HepG2 (cell line): ENCODE data around the gene ZBTB46. TPM values are rescaled to one million over a fixed set of nuclear protein-coding genes. Genes with fewer than 3 reads are reported as not detected.

ENCODE experiments used
- HMG20A ChIP-seq: IDR thresholded peaks from 2 replicates; pipeline ENCODE4 v1.6.1; 2016; ENCODE audit warnings: borderline replicate concordance
- ZBTB26 ChIP-seq: IDR thresholded peaks from 2 replicates; pipeline ENCODE4 v1.6.1; 2016; ENCODE audit warnings: missing compliant biosample characterization, missing genetic modification reagents, borderline replicate concordance
- ZNF230 ChIP-seq: sonication (generic); formaldehyde crosslinking; IDR thresholded peaks from 2 replicates; pipeline ENCODE4 v1.4.0; 2020; ENCODE audit warnings: mild to moderate bottlenecking, missing genetic modification reagents
- ZNF574 ChIP-seq: sonication (generic); formaldehyde crosslinking; IDR thresholded peaks from 2 replicates; pipeline ENCODE4 v1.4.0; 2020; ENCODE audit warnings: missing genetic modification reagents
- ZNF614 ChIP-seq: IDR thresholded peaks from 2 replicates; pipeline ENCODE4 v1.6.1; 2018; ENCODE audit warnings: missing biosample characterization, missing genetic modification reagents, inconsistent platforms, borderline replicate concordance
- ZNF646 ChIP-seq: sonication (generic); formaldehyde crosslinking; IDR thresholded peaks from 2 replicates; pipeline ENCODE4 v1.9.0; 2021; ENCODE audit warnings: mild to moderate bottlenecking, missing genetic modification reagents
- polyA plus RNA-seq, 8 experiments: library from polyadenylated mRNA; depleted of rRNA in 3 of 8; stranded (reverse) in 7 of 8; unstranded in 1 of 8; fragments of >200 nt; fragmentation: Illumina TruSeq in 4 of 8; extraction: Trizol in 4 of 8; gene quantifications; 2 replicates each; pipeline versions ENCODE4 v1.2.1 to v1.2.3, GENCODE V29; 2011 to 2016; ENCODE audit warnings: low read depth in 4 of 8, missing spikeins in 1 of 8, mixed read lengths in 1 of 8; ENCODE audit not compliant: insufficient read depth in 1 of 8
- total RNA-seq, 5 experiments: library from RNA; depleted of rRNA; stranded (reverse); fragments of >200 nt; fragmentation: Illumina TruSeq; extraction: Trizol; gene quantifications; 2 replicates each; pipeline ENCODE4 v1.2.3, GENCODE V29; 2016; ENCODE audit warnings: low read depth in 1 of 5
- TF ChIP-seq, protein P1 (sequence below), 2 experiments: fragments of 450-650 bp in 1 of 2; sonication (generic) in 1 of 2; formaldehyde crosslinking; IDR thresholded peaks; 2 replicates each; pipeline versions ENCODE4 v1.5.0 to v1.8.0; 2020 to 2022; ENCODE audit warnings: mild to moderate bottlenecking in 1 of 2, missing genetic modification reagents in 1 of 2
- TF ChIP-seq, protein P2 (sequence below): sonication (generic); formaldehyde crosslinking; IDR thresholded peaks from 2 replicates; pipeline ENCODE4 v1.5.0; 2020; ENCODE audit warnings: mild to moderate bottlenecking, missing genetic modification reagents, borderline replicate concordance

ZBTB46 gene
- total and polyA plus RNA-seq, 2 of the 13 experiments (the other 11 are each of a cell fraction or from before 2014, with no cell fraction given), result 1.6 to 13.5 TPM

DNA sequence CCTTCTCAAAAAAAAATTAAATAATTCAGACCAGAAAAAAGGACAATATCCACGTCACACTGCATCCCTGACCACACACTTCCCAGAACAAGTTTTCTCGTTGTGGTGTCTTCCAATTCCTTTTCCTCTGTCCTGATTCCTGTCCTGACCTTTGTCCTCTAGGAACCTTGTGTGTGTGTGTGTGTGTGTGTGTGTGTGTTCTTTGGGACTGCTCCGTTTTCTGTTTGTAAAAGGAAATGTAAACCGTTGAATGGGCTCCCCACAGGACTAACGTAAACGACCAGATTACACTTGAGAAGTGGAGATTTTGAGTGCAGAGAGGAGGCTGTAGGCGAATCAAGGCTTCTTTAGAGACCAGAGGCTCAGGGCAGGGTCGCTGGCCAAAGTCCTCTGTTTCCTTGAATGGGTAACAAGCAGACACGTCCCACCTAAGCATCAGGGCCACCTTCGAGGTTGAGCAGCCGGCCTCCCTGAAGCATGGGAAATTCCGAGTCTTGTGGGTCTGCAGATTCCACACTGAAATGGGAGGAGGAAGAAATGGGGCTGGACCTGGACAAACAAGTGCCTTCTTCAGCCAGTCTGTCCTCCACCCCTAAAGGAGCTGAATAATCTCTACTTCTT lies 7.3 kb downstream of the ZBTB46 start (continued):
- TF ChIP-seq ZNF646 (peak; percentile 96), ZNF230 (CRISPR knock-in tag) (no peak), ZBTB26 (CRISPR knock-in tag) (no peak), ZNF574 (CRISPR knock-in tag) (no peak), HMG20A (CRISPR knock-in tag) (no peak), ZNF614 (no peak)
- TF ChIP-seq, protein P1, sequence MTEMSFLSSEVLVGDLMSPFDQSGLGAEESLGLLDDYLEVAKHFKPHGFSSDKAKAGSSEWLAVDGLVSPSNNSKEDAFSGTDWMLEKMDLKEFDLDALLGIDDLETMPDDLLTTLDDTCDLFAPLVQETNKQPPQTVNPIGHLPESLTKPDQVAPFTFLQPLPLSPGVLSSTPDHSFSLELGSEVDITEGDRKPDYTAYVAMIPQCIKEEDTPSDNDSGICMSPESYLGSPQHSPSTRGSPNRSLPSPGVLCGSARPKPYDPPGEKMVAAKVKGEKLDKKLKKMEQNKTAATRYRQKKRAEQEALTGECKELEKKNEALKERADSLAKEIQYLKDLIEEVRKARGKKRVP (CRISPR knock-in tag; IDR thresholded peaks at IDR 0.05), result no peak
- TF ChIP-seq, protein P2, sequence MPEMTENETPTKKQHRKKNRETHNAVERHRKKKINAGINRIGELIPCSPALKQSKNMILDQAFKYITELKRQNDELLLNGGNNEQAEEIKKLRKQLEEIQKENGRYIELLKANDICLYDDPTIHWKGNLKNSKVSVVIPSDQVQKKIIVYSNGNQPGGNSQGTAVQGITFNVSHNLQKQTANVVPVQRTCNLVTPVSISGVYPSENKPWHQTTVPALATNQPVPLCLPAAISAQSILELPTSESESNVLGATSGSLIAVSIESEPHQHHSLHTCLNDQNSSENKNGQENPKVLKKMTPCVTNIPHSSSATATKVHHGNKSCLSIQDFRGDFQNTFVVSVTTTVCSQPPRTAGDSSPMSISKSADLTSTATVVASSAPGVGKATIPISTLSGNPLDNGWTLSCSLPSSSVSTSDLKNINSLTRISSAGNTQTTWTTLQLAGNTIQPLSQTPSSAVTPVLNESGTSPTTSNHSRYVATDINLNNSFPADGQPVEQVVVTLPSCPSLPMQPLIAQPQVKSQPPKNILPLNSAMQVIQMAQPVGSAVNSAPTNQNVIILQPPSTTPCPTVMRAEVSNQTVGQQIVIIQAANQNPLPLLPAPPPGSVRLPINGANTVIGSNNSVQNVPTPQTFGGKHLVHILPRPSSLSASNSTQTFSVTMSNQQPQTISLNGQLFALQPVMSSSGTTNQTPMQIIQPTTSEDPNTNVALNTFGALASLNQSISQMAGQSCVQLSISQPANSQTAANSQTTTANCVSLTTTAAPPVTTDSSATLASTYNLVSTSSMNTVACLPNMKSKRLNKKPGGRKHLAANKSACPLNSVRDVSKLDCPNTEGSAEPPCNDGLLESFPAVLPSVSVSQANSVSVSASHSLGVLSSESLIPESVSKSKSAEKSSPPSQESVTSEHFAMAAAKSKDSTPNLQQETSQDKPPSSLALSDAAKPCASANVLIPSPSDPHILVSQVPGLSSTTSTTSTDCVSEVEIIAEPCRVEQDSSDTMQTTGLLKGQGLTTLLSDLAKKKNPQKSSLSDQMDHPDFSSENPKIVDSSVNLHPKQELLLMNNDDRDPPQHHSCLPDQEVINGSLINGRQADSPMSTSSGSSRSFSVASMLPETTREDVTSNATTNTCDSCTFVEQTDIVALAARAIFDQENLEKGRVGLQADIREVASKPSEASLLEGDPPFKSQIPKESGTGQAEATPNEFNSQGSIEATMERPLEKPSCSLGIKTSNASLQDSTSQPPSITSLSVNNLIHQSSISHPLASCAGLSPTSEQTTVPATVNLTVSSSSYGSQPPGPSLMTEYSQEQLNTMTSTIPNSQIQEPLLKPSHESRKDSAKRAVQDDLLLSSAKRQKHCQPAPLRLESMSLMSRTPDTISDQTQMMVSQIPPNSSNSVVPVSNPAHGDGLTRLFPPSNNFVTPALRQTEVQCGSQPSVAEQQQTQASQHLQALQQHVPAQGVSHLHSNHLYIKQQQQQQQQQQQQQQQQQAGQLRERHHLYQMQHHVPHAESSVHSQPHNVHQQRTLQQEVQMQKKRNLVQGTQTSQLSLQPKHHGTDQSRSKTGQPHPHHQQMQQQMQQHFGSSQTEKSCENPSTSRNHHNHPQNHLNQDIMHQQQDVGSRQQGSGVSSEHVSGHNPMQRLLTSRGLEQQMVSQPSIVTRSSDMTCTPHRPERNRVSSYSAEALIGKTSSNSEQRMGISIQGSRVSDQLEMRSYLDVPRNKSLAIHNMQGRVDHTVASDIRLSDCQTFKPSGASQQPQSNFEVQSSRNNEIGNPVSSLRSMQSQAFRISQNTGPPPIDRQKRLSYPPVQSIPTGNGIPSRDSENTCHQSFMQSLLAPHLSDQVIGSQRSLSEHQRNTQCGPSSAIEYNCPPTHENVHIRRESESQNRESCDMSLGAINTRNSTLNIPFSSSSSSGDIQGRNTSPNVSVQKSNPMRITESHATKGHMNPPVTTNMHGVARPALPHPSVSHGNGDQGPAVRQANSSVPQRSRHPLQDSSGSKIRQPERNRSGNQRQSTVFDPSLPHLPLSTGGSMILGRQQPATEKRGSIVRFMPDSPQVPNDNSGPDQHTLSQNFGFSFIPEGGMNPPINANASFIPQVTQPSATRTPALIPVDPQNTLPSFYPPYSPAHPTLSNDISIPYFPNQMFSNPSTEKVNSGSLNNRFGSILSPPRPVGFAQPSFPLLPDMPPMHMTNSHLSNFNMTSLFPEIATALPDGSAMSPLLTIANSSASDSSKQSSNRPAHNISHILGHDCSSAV (CRISPR knock-in tag), result no peak
